ENCODE results near the gene IQGAP1.

IQGAP1 gene

GRCh38 chr15:90351479-90352106 is 36.4 kb upstream of the IQGAP1 start:
- H3K4me1 ChIP-seq (ENCODE audit: insufficient read depth, low read length), result no peaks in the 10 kb centered on the region
- H3K9me3 ChIP-seq (ENCODE audit: insufficient read depth, low read depth, low read length), result no peaks in the 10 kb centered on the region
- H3K36me3 ChIP-seq (ENCODE audit: insufficient read depth, low read depth, low read length), result no peaks in the 10 kb centered on the region
- H3K4me3 ChIP-seq (ENCODE audit: low read length), result peak overlapping the region; percentile 76
- peaks cover 6% of the 10 kb centered on the region; the same call in 1 of the 2 replicates for H3K27me3 ChIP-seq (ENCODE audit: insufficient read depth, low read length)
- H3K9ac ChIP-seq (ENCODE audit: low read depth, low read length), result peak overlapping the region; percentile 9; the same call in 1 of the 2 replicates
- no peak overlapping the region for H3K27ac ChIP-seq (ENCODE audit: low read length)

GRCh38 chr15:90352107-90352893 is 35.7 kb upstream of the IQGAP1 start, which contains the start of gene ZNF774:
Gene ZNF774, plus strand, starts transcription at chr15:90352284. Its CDS starts 2,377 bp downstream, at chr15:90354661.
- Histone ChIP-seq H3K36me3 (ENCODE audit: insufficient read depth, low read depth, low read length) (no peaks in the 10 kb centered on the region), H3K27ac (ENCODE audit: low read length) (no peak within 1 kb of the TSS), H3K9me3 (ENCODE audit: insufficient read depth, low read depth, low read length) (no peaks in the 10 kb centered on the region), H3K9ac (ENCODE audit: low read depth, low read length) (peak within 1 kb of the TSS; percentile 47; the same call in 1 of the 2 replicates), H3K4me3 (ENCODE audit: low read length) (peak within 1 kb of the TSS; percentile 76), H3K27me3 (ENCODE audit: insufficient read depth, low read length) (peaks cover 6% of the 10 kb centered on the region; the same call in 1 of the 2 replicates), H3K4me1 (ENCODE audit: insufficient read depth, low read length) (no peaks in the 10 kb centered on the region)

- Histone ChIP-seq H3K27me3 (ENCODE audit: insufficient read depth, low read length) (peaks cover 6% of the 10 kb centered on the region; the same call in 1 of the 2 replicates), H3K9me3 (ENCODE audit: insufficient read depth, low read depth, low read length) (no peaks in the 10 kb centered on the region), H3K4me1 (ENCODE audit: insufficient read depth, low read length) (no peaks in the 10 kb centered on the region), H3K27ac (ENCODE audit: low read length) (no peak overlapping the region), H3K36me3 (ENCODE audit: insufficient read depth, low read depth, low read length) (no peaks in the 10 kb centered on the region), H3K9ac (ENCODE audit: low read depth, low read length) (no peak overlapping the region), H3K4me3 (ENCODE audit: low read length) (no peak overlapping the region)
Observed at GRCh38 chr15:90354986-90355385, 33.1 kb upstream of the IQGAP1 start.

GRCh38 chr15:90358124-90359033 is 29.7 kb upstream of the IQGAP1 start:
- no peak overlapping the region for H3K27ac ChIP-seq (ENCODE audit: low read length)
- H3K9me3 ChIP-seq (ENCODE audit: insufficient read depth, low read depth, low read length), result no peaks in the 10 kb centered on the region
- H3K36me3 ChIP-seq (ENCODE audit: insufficient read depth, low read depth, low read length), result no peaks in the 10 kb centered on the region
- no peaks in the 10 kb centered on the region; the same call in 1 of the 2 replicates for H3K27me3 ChIP-seq (ENCODE audit: insufficient read depth, low read length)
- H3K4me3 ChIP-seq (ENCODE audit: low read length), result no peak overlapping the region
- H3K9ac ChIP-seq (ENCODE audit: low read depth, low read length), result no peak overlapping the region
- no peaks in the 10 kb centered on the region for H3K4me1 ChIP-seq (ENCODE audit: insufficient read depth, low read length)

GRCh38 chr15:90360746-90361145 is 27.3 kb upstream of the IQGAP1 start:
- H3K9ac ChIP-seq (ENCODE audit: low read depth, low read length), result no peak overlapping the region
- no peak overlapping the region for H3K4me3 ChIP-seq (ENCODE audit: low read length)
- H3K27me3 ChIP-seq (ENCODE audit: insufficient read depth, low read length), result no peaks in the 10 kb centered on the region
- H3K36me3 ChIP-seq (ENCODE audit: insufficient read depth, low read depth, low read length), result no peaks in the 10 kb centered on the region
- no peaks in the 10 kb centered on the region for H3K9me3 ChIP-seq (ENCODE audit: insufficient read depth, low read depth, low read length)
- H3K27ac ChIP-seq (ENCODE audit: low read length), result no peak overlapping the region
- no peaks in the 10 kb centered on the region for H3K4me1 ChIP-seq (ENCODE audit: insufficient read depth, low read length)

- no peak overlapping the region for H3K4me3 ChIP-seq (ENCODE audit: low read length)
- no peak overlapping the region for H3K27ac ChIP-seq (ENCODE audit: low read length)
- no peaks in the 10 kb centered on the region for H3K4me1 ChIP-seq (ENCODE audit: insufficient read depth, low read length)
- no peak overlapping the region for H3K9ac ChIP-seq (ENCODE audit: low read depth, low read length)
- no peaks in the 10 kb centered on the region for H3K36me3 ChIP-seq (ENCODE audit: insufficient read depth, low read depth, low read length)
- no peaks in the 10 kb centered on the region for H3K9me3 ChIP-seq (ENCODE audit: insufficient read depth, low read depth, low read length)
- no peaks in the 10 kb centered on the region for H3K27me3 ChIP-seq (ENCODE audit: insufficient read depth, low read length)
Observed at GRCh38 chr15:90362936-90363212, 25.2 kb upstream of the IQGAP1 start.

GRCh38 chr15:90364251-90364650 is 23.8 kb upstream of the IQGAP1 start:
- H3K27me3 ChIP-seq (ENCODE audit: insufficient read depth, low read length), result no peaks in the 10 kb centered on the region
- H3K4me1 ChIP-seq (ENCODE audit: insufficient read depth, low read length), result no peaks in the 10 kb centered on the region
- H3K27ac ChIP-seq (ENCODE audit: low read length), result no peak overlapping the region
- H3K4me3 ChIP-seq (ENCODE audit: low read length), result no peak overlapping the region
- H3K9me3 ChIP-seq (ENCODE audit: insufficient read depth, low read depth, low read length), result no peaks in the 10 kb centered on the region
- H3K36me3 ChIP-seq (ENCODE audit: insufficient read depth, low read depth, low read length), result no peaks in the 10 kb centered on the region
- no peak overlapping the region for H3K9ac ChIP-seq (ENCODE audit: low read depth, low read length)

GRCh38 chr15:90365414-90366055 is 22.5 kb upstream of the IQGAP1 start:
- Histone ChIP-seq H3K27ac (ENCODE audit: low read length) (no peak overlapping the region), H3K27me3 (ENCODE audit: insufficient read depth, low read length) (no peaks in the 10 kb centered on the region), H3K4me1 (ENCODE audit: insufficient read depth, low read length) (no peaks in the 10 kb centered on the region), H3K4me3 (ENCODE audit: low read length) (no peak overlapping the region), H3K9ac (ENCODE audit: low read depth, low read length) (no peak overlapping the region), H3K36me3 (ENCODE audit: insufficient read depth, low read depth, low read length) (no peaks in the 10 kb centered on the region), H3K9me3 (ENCODE audit: insufficient read depth, low read depth, low read length) (no peaks in the 10 kb centered on the region)

- Histone ChIP-seq H3K27me3 (ENCODE audit: insufficient read depth, low read length) (no peaks in the 10 kb centered on the region), H3K4me1 (ENCODE audit: insufficient read depth, low read length) (no peaks in the 10 kb centered on the region), H3K9ac (ENCODE audit: low read depth, low read length) (no peak overlapping the region), H3K36me3 (ENCODE audit: insufficient read depth, low read depth, low read length) (no peaks in the 10 kb centered on the region), H3K9me3 (ENCODE audit: insufficient read depth, low read depth, low read length) (no peaks in the 10 kb centered on the region), H3K4me3 (ENCODE audit: low read length) (no peak overlapping the region), H3K27ac (ENCODE audit: low read length) (no peak overlapping the region)
Observed at GRCh38 chr15:90367576-90367975, 20.5 kb upstream of the IQGAP1 start.

GRCh38 chr15:90375071-90375470 is 13.0 kb upstream of the IQGAP1 start:
- Histone ChIP-seq H3K9me3 (ENCODE audit: insufficient read depth, low read depth, low read length) (peaks cover 11% of the 10 kb centered on the region; the same call in 1 of the 2 replicates), H3K27me3 (ENCODE audit: insufficient read depth, low read length) (no peaks in the 10 kb centered on the region), H3K4me1 (ENCODE audit: insufficient read depth, low read length) (no peaks in the 10 kb centered on the region), H3K4me3 (ENCODE audit: low read length) (no peak overlapping the region), H3K27ac (ENCODE audit: low read length) (no peak overlapping the region), H3K9ac (ENCODE audit: low read depth, low read length) (no peak overlapping the region), H3K36me3 (ENCODE audit: insufficient read depth, low read depth, low read length) (no peaks in the 10 kb centered on the region)

GRCh38 chr15:90376789-90377188 is 11.3 kb upstream of the IQGAP1 start:
- Histone ChIP-seq H3K4me1 (ENCODE audit: insufficient read depth, low read length) (no peaks in the 10 kb centered on the region), H3K27me3 (ENCODE audit: insufficient read depth, low read length) (no peaks in the 10 kb centered on the region), H3K36me3 (ENCODE audit: insufficient read depth, low read depth, low read length) (no peaks in the 10 kb centered on the region), H3K4me3 (ENCODE audit: low read length) (no peak overlapping the region), H3K27ac (ENCODE audit: low read length) (no peak overlapping the region), H3K9me3 (ENCODE audit: insufficient read depth, low read depth, low read length) (peaks cover 11% of the 10 kb centered on the region; the same call in 1 of the 2 replicates), H3K9ac (ENCODE audit: low read depth, low read length) (no peak overlapping the region)
